ENCODE results near the gene HMGXB3.

DNA sequence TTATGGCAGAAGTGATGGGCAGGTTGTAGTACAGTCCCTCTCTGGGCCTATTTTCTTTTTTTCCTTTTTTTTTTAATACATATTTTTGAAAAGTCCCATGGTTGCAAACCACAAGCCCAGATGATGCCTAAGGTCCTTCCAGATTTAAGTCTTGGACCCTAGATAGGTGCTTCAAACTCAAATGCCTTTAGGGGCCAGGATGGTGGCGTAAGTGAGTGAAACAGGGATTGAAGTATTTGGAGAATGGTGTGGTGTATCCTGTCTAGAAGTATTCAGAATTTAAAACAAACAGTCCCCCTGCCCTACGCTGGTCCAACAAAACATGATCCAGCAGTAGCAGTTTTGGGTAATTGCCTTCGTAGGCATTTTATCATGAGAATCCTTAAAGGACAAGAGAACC lies 2.3 kb upstream of the HMGXB3 start:
- TF ChIP-seq, protein P1, sequence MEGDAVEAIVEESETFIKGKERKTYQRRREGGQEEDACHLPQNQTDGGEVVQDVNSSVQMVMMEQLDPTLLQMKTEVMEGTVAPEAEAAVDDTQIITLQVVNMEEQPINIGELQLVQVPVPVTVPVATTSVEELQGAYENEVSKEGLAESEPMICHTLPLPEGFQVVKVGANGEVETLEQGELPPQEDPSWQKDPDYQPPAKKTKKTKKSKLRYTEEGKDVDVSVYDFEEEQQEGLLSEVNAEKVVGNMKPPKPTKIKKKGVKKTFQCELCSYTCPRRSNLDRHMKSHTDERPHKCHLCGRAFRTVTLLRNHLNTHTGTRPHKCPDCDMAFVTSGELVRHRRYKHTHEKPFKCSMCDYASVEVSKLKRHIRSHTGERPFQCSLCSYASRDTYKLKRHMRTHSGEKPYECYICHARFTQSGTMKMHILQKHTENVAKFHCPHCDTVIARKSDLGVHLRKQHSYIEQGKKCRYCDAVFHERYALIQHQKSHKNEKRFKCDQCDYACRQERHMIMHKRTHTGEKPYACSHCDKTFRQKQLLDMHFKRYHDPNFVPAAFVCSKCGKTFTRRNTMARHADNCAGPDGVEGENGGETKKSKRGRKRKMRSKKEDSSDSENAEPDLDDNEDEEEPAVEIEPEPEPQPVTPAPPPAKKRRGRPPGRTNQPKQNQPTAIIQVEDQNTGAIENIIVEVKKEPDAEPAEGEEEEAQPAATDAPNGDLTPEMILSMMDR (IDR thresholded peaks at IDR 0.05; ENCODE audit: low read depth, low read length, missing input control): no peak
- TF ChIP-seq, protein P2, sequence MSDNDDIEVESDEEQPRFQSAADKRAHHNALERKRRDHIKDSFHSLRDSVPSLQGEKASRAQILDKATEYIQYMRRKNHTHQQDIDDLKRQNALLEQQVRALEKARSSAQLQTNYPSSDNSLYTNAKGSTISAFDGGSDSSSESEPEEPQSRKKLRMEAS (IDR thresholded peaks at IDR 0.05): no peak
- TF ChIP-seq, protein P3, sequence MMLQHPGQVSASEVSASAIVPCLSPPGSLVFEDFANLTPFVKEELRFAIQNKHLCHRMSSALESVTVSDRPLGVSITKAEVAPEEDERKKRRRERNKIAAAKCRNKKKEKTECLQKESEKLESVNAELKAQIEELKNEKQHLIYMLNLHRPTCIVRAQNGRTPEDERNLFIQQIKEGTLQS (IDR thresholded peaks at IDR 0.05): no peak
- TF ChIP-seq RAD21 (IDR thresholded peaks at IDR 0.05) (no peak), TAF1 (conservative IDR thresholded peaks at IDR 0.05) (no peak), JUND (IDR thresholded peaks at IDR 0.05) (no peak)
